Measurements from ENCODE around the gene ZNF184. TPM values are rescaled to one million over a fixed set of nuclear protein-coding genes. Genes with fewer than 3 reads are reported as not detected.

ZNF184 gene
- total RNA-seq, 1 donor from 2014 or later = 7.3 TPM

DNA sequence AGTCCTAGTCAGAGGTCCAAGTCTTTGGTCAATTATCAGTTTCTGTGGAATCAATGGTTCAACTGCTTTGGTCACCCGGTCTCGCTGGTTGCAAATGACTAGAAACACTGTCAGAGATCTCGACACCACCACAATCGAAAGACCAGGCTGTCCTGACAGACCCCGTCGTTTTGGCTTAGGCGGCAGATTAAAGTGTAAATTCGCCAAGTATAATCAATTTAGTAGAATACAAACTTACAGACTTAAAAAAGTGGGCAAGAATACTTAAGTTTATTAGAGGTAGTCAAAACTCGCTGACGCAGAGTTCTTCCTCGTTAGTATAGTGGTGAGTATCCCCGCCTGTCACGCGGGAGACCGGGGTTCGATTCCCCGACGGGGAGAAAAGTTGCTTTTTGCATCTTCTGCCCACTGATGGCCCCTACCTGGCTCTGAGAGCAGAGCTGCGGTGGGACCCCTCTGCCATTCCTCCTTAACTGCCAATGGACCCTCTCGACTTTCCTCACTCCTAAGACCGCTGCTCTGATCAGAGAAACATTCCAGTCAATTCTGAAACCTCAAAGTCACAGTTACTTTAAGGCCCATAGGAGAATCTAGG lies 30.6 kb upstream of the ZNF184 start:
- Mint-ChIP-seq H3K36me3 (ENCODE audit: low read depth) (no peaks in the 10 kb centered on the region), H3K4me1 (ENCODE audit: low read depth) (peaks cover 15% of the 10 kb centered on the region), H3K27me3 (ENCODE audit: low read depth) (peaks cover 10% of the 10 kb centered on the region), H3K27ac (ENCODE audit: unreplicated experiment) (peak overlapping the region; percentile 46), H3K9me3 (ENCODE audit: low read depth) (no peaks in the 10 kb centered on the region), H3K4me3 (ENCODE audit: unreplicated experiment) (peak overlapping the region; percentile 67)
- no peak for TF ChIP-seq CTCF (IDR thresholded peaks at IDR 0.05)
- no peak for DNase-seq (ENCODE audit: low spot score)

- H3K36me3 Mint-ChIP-seq (ENCODE audit: low read depth) = no peaks in the 10 kb centered on the region
- TF ChIP-seq CTCF (IDR thresholded peaks at IDR 0.05) = no peak
- peaks cover 10% of the 10 kb centered on the region for H3K27me3 Mint-ChIP-seq (ENCODE audit: low read depth)
- H3K4me3 Mint-ChIP-seq (ENCODE audit: unreplicated experiment) = peak overlapping the region; percentile 67
- H3K27ac Mint-ChIP-seq (ENCODE audit: unreplicated experiment) = peak overlapping the region; percentile 14
- no peaks in the 10 kb centered on the region for H3K9me3 Mint-ChIP-seq (ENCODE audit: low read depth)
- DNase-seq (ENCODE audit: low spot score) = no peak
- H3K4me1 Mint-ChIP-seq (ENCODE audit: low read depth) = peaks cover 15% of the 10 kb centered on the region
These were observed 29.9 kb upstream of the ZNF184 start for GRCh38 chr6:27502508-27503435.

DNA sequence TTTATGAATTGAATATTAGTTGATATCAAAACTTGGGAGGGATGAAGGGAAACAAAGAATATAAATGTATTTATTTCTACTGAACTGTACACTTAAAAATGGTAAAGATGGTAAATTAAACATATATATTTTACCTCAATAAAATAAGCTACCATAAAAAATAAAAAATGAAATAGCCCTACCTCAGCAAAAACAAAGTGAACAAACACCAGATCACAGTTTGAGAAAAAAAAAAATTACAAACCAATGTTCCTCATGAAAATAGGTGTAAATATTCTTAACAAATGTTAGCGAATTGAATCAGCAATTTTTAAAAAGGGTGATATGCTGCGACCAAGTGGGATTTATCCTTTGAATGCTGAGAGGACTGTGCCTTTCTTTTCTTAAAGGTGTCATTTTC lies 28.3 kb upstream of the ZNF184 start:
- Mint-ChIP-seq H3K9me3 (ENCODE audit: low read depth) (peaks cover 2% of the 10 kb centered on the region), H3K4me1 (ENCODE audit: low read depth) (peaks cover 15% of the 10 kb centered on the region), H3K27ac (ENCODE audit: unreplicated experiment) (no peak overlapping the region), H3K27me3 (ENCODE audit: low read depth) (peaks cover 11% of the 10 kb centered on the region), H3K4me3 (ENCODE audit: unreplicated experiment) (no peak overlapping the region), H3K36me3 (ENCODE audit: low read depth) (no peaks in the 10 kb centered on the region)
- TF ChIP-seq CTCF (IDR thresholded peaks at IDR 0.05) = no peak
- no peak for DNase-seq (ENCODE audit: low spot score)

GRCh38 chr6:27500177-27500576 lies 27.3 kb upstream of the ZNF184 start:
- TF ChIP-seq CTCF (IDR thresholded peaks at IDR 0.05) = no peak
- Mint-ChIP-seq H3K9me3 (ENCODE audit: low read depth) (peaks cover 2% of the 10 kb centered on the region), H3K4me1 (ENCODE audit: low read depth) (peaks cover 16% of the 10 kb centered on the region), H3K4me3 (ENCODE audit: unreplicated experiment) (no peak overlapping the region), H3K27ac (ENCODE audit: unreplicated experiment) (no peak overlapping the region), H3K36me3 (ENCODE audit: low read depth) (no peaks in the 10 kb centered on the region), H3K27me3 (ENCODE audit: low read depth) (peaks cover 11% of the 10 kb centered on the region)
- DNase-seq (ENCODE audit: low spot score) = no peak

GRCh38 chr6:27495386-27496135 lies 22.7 kb upstream of the ZNF184 start:
- no peaks in the 10 kb centered on the region for H3K36me3 Mint-ChIP-seq (ENCODE audit: low read depth)
- peaks cover 26% of the 10 kb centered on the region for H3K27me3 Mint-ChIP-seq (ENCODE audit: low read depth)
- H3K4me3 Mint-ChIP-seq (ENCODE audit: unreplicated experiment) = peak overlapping the region; percentile 83
- TF ChIP-seq CTCF (IDR thresholded peaks at IDR 0.05) = peak; percentile 57
- DNase-seq (ENCODE audit: low spot score) = no peak
- H3K27ac Mint-ChIP-seq (ENCODE audit: unreplicated experiment) = peak overlapping the region; percentile 87
- peaks cover 2% of the 10 kb centered on the region for H3K9me3 Mint-ChIP-seq (ENCODE audit: low read depth)
- peaks cover 8% of the 10 kb centered on the region for H3K4me1 Mint-ChIP-seq (ENCODE audit: low read depth)

Data from chondrocyte (in vitro differentiated cells).